ENCODE data around the gene GALM.
"Not testable (repeated sequence)": the region's sequence is repeated elsewhere in the genome, so short reads cannot be mapped to it uniquely, and the experiment has no call there.

- not testable (repeated sequence) for TF ChIP-seq CTCF (IDR thresholded peaks at IDR 0.05 in 8 of 11, conservative IDR thresholded peaks at IDR 0.05 in 3 of 11); POLR2A (IDR thresholded peaks at IDR 0.05); POLR2AphosphoS5 (IDR thresholded peaks at IDR 0.05)
These were observed 37.4 kb downstream of the GALM start for GRCh38 chr2:38703336-38703735.

All from spleen (tissue), 7 donors.